PC-3 (cell line): ENCODE results near the gene KRTAP10-2. TPM values are rescaled to one million over a fixed set of nuclear protein-coding genes. Genes with fewer than 3 reads are reported as not detected.

Source experiments
- ATAC-seq: fragments of 200-7000 bp; cut with Tn5 transposase; 2 replicates; pipeline ENCODE4 v1.9.1; 2020; ENCODE audit warnings: mild to moderate bottlenecking, moderate library complexity
- BruUV-seq: library from RNA; stranded (reverse); fragments of 400-500 nt; replicated peaks from 2 replicates; lab custom pipeline; 2021; lab: Mats Ljungman, UMichigan
- CTCF ChIA-PET: fragments of 300-600 bp; sonication (Branson Sonifier 250); formaldehyde crosslinking; loops from one replicate; lab custom pipeline; 2022; ENCODE audit warnings: antibody characterized with exemption; lab: Charles Lee
- POLR2A ChIA-PET: fragments of 300-600 bp; sonication (Branson Sonifier 250); formaldehyde crosslinking; loops from one replicate; lab custom pipeline; 2022; ENCODE audit warnings: antibody characterized with exemption; ENCODE audit not compliant: unreplicated experiment; lab: Charles Lee
- DNase-seq: peaks from one replicate; pipeline ENCODE4 v3.0.0-alpha.2; 2015
- H2AFZ ChIP-seq: fragments of 300-600 bp; sonication (generic); 2 replicates; pipeline ENCODE4 v1.6.0; 2016; ENCODE audit warnings: antibody characterized with exemption, low read length
- H3F3A ChIP-seq: fragments of 300-600 bp; sonication (generic); one replicate; pipeline ENCODE4 v1.6.0; 2017; ENCODE audit warnings: antibody characterized with exemption, low read length, control low read depth, mild to moderate bottlenecking; ENCODE audit not compliant: unreplicated experiment
- H3K27ac ChIP-seq: fragments of 300-600 bp; sonication (generic); 2 replicates; pipeline ENCODE4 v1.5.1; 2016; ENCODE audit warnings: mild to moderate bottlenecking, low read length
- H3K27me3 ChIP-seq: fragments of 300-600 bp; sonication (generic); 2 replicates; pipeline ENCODE4 v1.6.1; 2016; ENCODE audit warnings: low read length, mixed read lengths
- H3K36me3 ChIP-seq: fragments of 300-600 bp; sonication (generic); 2 replicates; pipeline ENCODE4 v1.6.1; 2016; ENCODE audit warnings: low read depth, mixed run types, low read length, mixed read lengths
- H3K4me1 ChIP-seq: fragments of 300-600 bp; sonication (generic); 2 replicates; pipeline ENCODE4 v1.5.1; 2016; ENCODE audit warnings: low read length; ENCODE audit not compliant: insufficient read depth
- H3K4me2 ChIP-seq: fragments of 300-600 bp; sonication (generic); 2 replicates; pipeline ENCODE4 v1.6.0; 2016; ENCODE audit warnings: low read length
- H3K4me3 ChIP-seq: fragments of 300-600 bp; sonication (generic); 2 replicates; pipeline ENCODE4 v1.5.1; 2016; ENCODE audit warnings: mild to moderate bottlenecking, low read length, mixed read lengths
- H3K79me2 ChIP-seq: fragments of 300-600 bp; sonication (generic); 2 replicates; pipeline ENCODE4 v1.6.1; 2017; ENCODE audit warnings: low read length, mixed read lengths
- H3K9ac ChIP-seq: fragments of 300-600 bp; sonication (generic); 2 replicates; pipeline ENCODE4 v1.6.0; 2016; ENCODE audit warnings: mild to moderate bottlenecking, low read length
- H3K9me2 ChIP-seq: fragments of 300-600 bp; sonication (generic); replicated peaks from 2 replicates; pipeline ENCODE4 v1.6.1; 2016; ENCODE audit warnings: mixed run types, low read length, mixed read lengths
- H3K9me3 ChIP-seq: fragments of 300-600 bp; sonication (generic); 2 replicates; pipeline ENCODE4 v1.6.1; 2016; ENCODE audit warnings: low read length, mixed read lengths
- H4K20me1 ChIP-seq: fragments of 300-600 bp; sonication (generic); 2 replicates; pipeline ENCODE4 v1.6.1; 2016; ENCODE audit warnings: low read length, mixed read lengths
- CTCF ChIP-seq: fragments of 300-600 bp; sonication (generic); conservative IDR thresholded peaks from 2 replicates; pipeline ENCODE4 v1.5.1; 2017; ENCODE audit warnings: antibody characterized with exemption, low read depth, mild to moderate bottlenecking, low read length
- EZH2 ChIP-seq: fragments of 300-600 bp; sonication (generic); IDR thresholded peaks from one replicate; pipeline ENCODE4 v1.6.1; 2017; ENCODE audit warnings: antibody characterized with exemption, mild to moderate bottlenecking, low read length; ENCODE audit not compliant: unreplicated experiment
- EZH2phosphoT487 ChIP-seq: fragments of 300-600 bp; sonication (generic); IDR thresholded peaks from 2 replicates; pipeline ENCODE4 v1.6.1; 2018; ENCODE audit warnings: mild to moderate bottlenecking, antibody characterized with exemption, low read length, borderline replicate concordance
- intact Hi-C: fragments of 100-400 bp; cut with micrococcal nuclease; formaldehyde crosslinking; loops from 2 replicates; pipeline ENCODE4 v1.9.0; 2023
- total RNA-seq: library from RNA; depleted of rRNA; stranded (reverse); fragments of >200 nt; gene quantifications from 2 replicates; pipeline ENCODE4 v1.2.3, GENCODE V29; 2014

The KRTAP10-2 gene
- total RNA-seq, 1 experiment from 2014 or later, result not detected

GRCh38 chr21:44537930-44538911 lies 13.1 kb downstream of the KRTAP10-2 start:
- BruUV-seq, result no TSS peak
- TF ChIP-seq EZH2, result no peak
- no peak for TF ChIP-seq CTCF
- no peak for TF ChIP-seq EZH2phosphoT487
- H3K79me2 ChIP-seq, result no peaks in the 10 kb centered on the region
- no peaks in the 10 kb centered on the region for H3K4me1 ChIP-seq
- intact Hi-C loops, result no loop called here
- H3F3A ChIP-seq, result no peaks in the 10 kb centered on the region
- DNase-seq (no peak), ATAC-seq (no peak)
- H3K27ac ChIP-seq, result no peak overlapping the region
- H4K20me1 ChIP-seq, result no peaks in the 10 kb centered on the region
- H3K27me3 ChIP-seq, result no peaks in the 10 kb centered on the region
- H3K4me2 ChIP-seq, result no peak overlapping the region
- H3K9ac ChIP-seq, result no peak overlapping the region
- CTCF ChIA-PET, result no interaction called here
- POLR2A ChIA-PET, result no interaction called here
- H3K4me3 ChIP-seq, result no peak overlapping the region
- H3K36me3 ChIP-seq, result no peaks in the 10 kb centered on the region
- no peak overlapping the region for H2AFZ ChIP-seq
- H3K9me2 ChIP-seq, result no peaks in the 10 kb centered on the region
- peaks cover 6% of the 10 kb centered on the region; the same call in 1 of the 2 replicates for H3K9me3 ChIP-seq

- Histone ChIP-seq H3K9me2 (no peaks in the 10 kb centered on the region), H3K4me2 (no peak overlapping the region), H3K4me1 (no peaks in the 10 kb centered on the region), H4K20me1 (no peaks in the 10 kb centered on the region), H3K9me3 (no peaks in the 10 kb centered on the region), H3K27ac (no peak overlapping the region), H2AFZ (no peak overlapping the region), H3K79me2 (no peaks in the 10 kb centered on the region), H3K27me3 (no peaks in the 10 kb centered on the region), H3K9ac (no peak overlapping the region), H3K36me3 (no peaks in the 10 kb centered on the region), H3F3A (no peaks in the 10 kb centered on the region), H3K4me3 (no peak overlapping the region)
- no peak for DNase-seq
- POLR2A ChIA-PET, result no interaction called here
- TF ChIP-seq CTCF (no peak), EZH2phosphoT487 (no peak), EZH2 (no peak)
- no peak for ATAC-seq
- intact Hi-C loops, result no loop called here
- no TSS peak for BruUV-seq
- CTCF ChIA-PET, result interaction anchor here (0.6 kb wide), 1 partner anchor 225 kb away, joined by 5 read pairs; no protein-coding TSS in a partner anchor
Observed at GRCh38 chr21:44535963-44536362, 15.3 kb downstream of the KRTAP10-2 start.

- TF ChIP-seq EZH2 (no peak), EZH2phosphoT487 (no peak), CTCF (no peak)
- no peak overlapping the region for H3K9ac ChIP-seq
Observed at GRCh38 chr21:44534688-44535087, 16.6 kb downstream of the KRTAP10-2 start.

More at GRCh38 chr21:44534688-44535087, 16.6 kb downstream of the KRTAP10-2 start:
- POLR2A ChIA-PET, result no interaction called here
- intact Hi-C loops, result no loop called here
- Histone ChIP-seq H3K36me3 (no peaks in the 10 kb centered on the region), H4K20me1 (no peaks in the 10 kb centered on the region), H3K79me2 (no peaks in the 10 kb centered on the region), H3K27ac (no peak overlapping the region), H2AFZ (no peak overlapping the region), H3K4me3 (no peak overlapping the region), H3K4me1 (no peaks in the 10 kb centered on the region), H3F3A (no peaks in the 10 kb centered on the region), H3K27me3 (no peaks in the 10 kb centered on the region), H3K9me2 (no peaks in the 10 kb centered on the region), H3K9me3 (no peaks in the 10 kb centered on the region), H3K4me2 (no peak overlapping the region)
- CTCF ChIA-PET, result no interaction called here
- BruUV-seq, result no TSS peak
- DNase-seq (no peak), ATAC-seq (no peak)
